NCI-H2081 treated with DMSO at 0.1 percent for 48 hours (cell line): ENCODE data around the gene STXBP3.
"Not testable (repeated sequence)": the region's sequence is repeated elsewhere in the genome, so short reads cannot be mapped to it uniquely, and the experiment has no call there.

Experiments
- DNase-seq: peaks from one replicate; lab custom pipeline; 2025; lab: John Stamatoyannopoulos, UW

STXBP3 gene

GRCh38 chr1:108732398-108732797 is 14.1 kb upstream of the STXBP3 start:
- DNase-seq: no peak

DNA sequence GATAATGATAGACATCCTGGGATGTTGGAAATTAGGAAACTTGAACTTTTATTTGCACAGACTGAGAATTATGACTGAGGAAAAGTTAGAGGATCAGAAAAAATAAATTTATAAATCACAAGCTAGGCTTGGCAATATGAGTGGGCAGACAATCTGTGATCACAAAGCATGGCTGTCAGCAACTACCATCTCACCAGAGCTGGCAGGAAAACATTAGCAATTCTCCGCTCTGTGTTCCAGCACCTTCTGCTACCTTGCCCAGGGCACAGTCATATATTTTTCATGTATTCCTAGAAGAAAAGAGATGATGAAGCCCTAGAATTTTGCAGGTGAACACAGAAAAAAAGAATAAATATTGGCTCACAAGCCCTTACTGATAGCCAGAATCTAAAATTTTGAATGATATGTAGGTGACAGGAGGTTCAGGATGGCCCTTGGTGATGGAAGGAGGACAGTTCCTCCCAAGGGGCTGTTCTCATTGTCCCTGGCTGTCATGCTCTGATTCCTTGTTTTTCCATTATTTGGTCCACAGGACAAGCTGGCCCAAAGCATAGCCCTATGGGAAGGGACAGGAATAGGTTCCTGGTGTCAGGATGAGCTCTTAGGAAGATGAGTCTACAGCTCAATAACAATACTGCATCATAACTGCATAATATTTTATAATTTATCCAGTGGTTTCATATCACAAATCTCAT is 12.2 kb upstream of the STXBP3 start:
- no peak for DNase-seq

- no peak for DNase-seq
Observed at GRCh38 chr1:108742253-108742652, 4.2 kb upstream of the STXBP3 start.

DNA sequence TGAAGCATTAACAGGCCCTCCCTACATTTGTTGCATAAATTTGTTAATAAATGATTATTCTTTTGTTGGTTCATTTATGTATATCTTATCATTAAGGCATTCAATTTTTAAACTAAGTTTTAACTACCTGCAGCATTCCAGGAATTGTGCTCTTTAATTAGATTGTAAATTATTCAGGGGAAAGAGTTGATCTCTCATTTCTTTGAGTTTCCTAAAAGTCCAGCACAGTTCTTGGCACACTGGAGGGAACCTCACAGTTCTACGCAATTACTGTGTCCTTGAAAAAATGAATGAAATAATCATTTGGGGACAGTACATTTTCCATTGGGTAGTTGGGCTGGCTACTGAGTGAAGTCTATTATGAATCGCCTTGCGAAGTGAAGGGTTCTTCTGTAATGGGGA is 493 bp upstream of the STXBP3 start:
- no peak for DNase-seq

DNA sequence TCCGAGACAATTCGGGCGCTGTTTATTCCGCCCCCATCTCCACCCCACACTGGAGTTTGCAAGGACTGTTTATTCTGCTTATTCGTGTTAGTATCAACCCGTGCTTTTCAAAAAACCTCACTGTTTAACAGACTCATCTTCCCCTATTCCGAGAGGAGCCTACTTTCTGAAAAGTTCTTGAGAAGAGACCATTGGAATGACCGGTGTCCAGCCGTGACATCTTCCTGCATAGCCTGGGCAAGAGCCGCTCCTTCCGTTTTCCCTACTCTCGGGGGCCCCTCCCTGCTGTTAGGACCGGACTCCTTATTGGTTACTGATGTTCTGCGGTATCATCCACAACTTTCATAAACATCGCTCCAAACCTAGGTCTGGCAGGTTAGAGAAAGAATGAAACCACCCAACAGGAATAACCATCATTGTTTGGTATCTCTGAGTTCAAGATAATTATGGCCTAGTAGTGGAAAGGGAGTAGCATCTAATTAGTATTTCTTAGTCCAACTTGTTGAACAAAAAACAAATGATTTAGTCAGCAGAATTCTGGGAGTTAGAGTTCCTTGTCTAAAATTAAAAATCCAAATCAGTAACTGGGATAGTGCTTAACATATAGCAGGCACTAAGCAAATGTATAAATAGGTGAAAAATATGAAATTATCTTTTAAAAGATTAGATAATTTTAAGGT is 837 bp downstream of the STXBP3 start:
- DNase-seq: no peak

- DNase-seq: no peak
Observed at GRCh38 chr1:108747898-108748297, 1.4 kb downstream of the STXBP3 start.

DNA sequence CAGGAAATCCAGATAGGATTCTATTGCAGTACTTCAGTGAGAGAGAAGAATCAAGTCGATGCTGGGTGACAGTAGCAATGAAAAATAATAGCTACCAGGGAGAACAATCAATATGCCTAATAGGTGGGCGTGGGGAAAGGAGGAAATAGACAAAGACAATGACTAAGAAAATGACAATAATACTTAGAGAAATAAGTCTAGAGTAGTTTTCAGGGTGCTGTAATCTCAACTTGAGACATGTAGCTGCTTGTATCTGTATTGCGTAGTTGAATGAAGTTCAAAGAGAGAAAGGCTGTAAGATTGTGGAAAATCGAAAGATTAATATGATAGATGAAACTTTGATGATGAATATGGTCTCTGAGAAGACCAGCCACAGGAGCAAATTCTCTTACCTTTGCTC is 2.6 kb downstream of the STXBP3 start:
- no peak for DNase-seq

- no peak for DNase-seq
Observed at GRCh38 chr1:108750476-108751181, 4.2 kb downstream of the STXBP3 start.

- DNase-seq: no peak
Observed at GRCh38 chr1:108753363-108753762, 6.9 kb downstream of the STXBP3 start.

- DNase-seq: no peak
Observed at GRCh38 chr1:108758796-108759195, 12.3 kb downstream of the STXBP3 start.

DNA sequence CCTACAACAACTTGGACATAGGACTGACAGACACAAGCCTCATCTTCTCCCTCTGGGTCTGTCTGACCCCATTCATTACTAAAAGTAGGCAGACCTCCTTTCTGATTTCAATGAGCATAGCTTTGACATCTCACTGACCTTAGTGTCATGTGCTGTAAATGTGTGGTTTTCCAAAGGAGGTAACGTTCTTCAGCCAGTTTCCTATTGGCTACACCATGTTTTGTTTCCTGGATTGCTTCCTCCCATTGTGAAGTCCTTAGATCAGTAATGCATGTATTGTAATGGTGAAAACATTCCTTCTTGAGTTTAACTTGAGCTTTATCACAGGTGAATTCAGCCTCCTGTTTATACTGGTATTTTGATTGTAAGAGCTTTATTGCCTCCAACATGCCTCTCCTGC is 20.6 kb downstream of the STXBP3 start:
- DNase-seq: no peak

- no peak for DNase-seq
Observed at GRCh38 chr1:108767708-108768107, 21.2 kb downstream of the STXBP3 start.

DNA sequence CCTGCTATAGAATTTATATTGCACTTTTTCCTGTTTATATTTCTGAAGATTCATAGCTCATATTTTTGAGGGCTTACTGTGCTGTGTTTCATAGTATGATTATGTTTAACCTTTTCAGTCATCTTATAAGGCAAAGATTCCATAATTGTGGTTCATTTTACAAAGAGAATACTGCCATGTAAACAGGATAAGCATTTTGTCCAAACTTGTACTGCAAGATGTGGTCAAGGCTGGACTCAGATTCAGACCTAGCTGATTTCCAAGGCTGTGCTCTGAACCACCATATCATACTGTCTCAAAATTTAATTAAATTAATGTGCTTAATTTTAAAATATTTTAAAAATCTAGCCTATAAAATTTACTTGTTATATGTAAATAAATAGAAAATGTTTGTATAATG is 31.4 kb downstream of the STXBP3 start:
- no peak for DNase-seq

GRCh38 chr1:108779455-108779854 is 33.0 kb downstream of the STXBP3 start:
- DNase-seq: no peak

GRCh38 chr1:108780937-108781574 is 34.6 kb downstream of the STXBP3 start:
- DNase-seq: no peak

- DNase-seq: not testable (repeated sequence)
Observed at GRCh38 chr1:108781575-108781944, 35.1 kb downstream of the STXBP3 start.

DNA sequence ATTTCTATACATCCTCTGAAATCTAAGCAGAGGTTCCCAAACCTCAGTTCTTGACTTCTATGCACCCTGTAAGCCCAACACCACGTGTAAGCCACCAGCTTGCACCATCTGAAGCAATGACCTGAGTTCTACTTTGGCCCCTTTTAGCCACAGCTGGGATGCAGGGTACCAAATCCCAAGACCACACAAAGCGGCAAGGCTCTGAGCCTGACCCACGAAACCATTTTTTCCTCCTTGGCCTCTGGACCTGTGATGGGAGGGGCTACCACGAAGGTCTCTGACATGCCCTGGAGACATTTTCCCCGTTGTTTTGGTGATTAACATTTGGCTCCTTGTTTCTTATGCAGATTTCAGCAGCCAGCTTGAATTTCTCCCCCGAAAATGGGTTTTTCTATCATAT is 38.8 kb downstream of the STXBP3 start:
- DNase-seq: no peak

GRCh38 chr1:108785880-108786279 is 39.4 kb downstream of the STXBP3 start:
- no peak for DNase-seq

- DNase-seq: no peak
Observed at GRCh38 chr1:108791790-108792189, 45.3 kb downstream of the STXBP3 start.

DNA sequence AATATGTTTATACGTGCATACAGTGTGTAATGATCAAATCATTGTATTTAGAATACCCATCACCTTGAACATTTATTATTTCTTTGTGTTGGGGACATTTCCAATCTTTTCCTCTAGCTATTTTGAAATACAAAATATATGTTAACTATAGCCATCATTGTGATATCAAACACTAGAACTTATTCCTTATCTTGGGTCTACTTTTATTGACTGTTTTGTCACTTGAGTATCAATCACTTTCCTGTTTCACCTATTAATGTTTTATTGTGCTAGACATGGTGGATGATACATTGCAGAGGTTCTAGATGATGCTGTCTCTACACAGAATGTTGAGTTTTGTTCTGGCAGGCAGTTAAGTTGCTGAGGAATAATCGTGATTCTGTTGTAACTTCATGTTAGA is 45.9 kb downstream of the STXBP3 start:
- DNase-seq: no peak

- no peak for DNase-seq
Observed at GRCh38 chr1:108799001-108799400, 52.5 kb downstream of the STXBP3 start.

DNA sequence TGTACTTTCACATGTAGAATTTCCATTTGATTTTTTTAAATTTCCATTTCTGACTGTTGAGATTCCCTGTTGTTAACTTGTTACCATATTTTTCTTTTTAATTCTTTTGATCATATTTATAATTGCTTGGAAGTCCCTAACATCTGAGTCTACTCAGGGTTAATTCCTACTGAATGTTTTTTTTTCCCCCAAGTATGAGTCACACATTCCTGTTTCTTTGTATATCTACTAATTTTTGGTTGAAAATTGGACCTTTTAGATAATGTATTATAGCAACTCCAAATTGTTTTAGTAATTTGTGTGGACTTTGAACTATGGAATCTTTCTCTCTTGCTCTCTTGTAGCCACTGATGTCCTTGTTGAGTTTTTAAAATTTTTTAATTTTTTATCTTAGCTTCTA is 54.6 kb downstream of the STXBP3 start:
- no peak for DNase-seq

- DNase-seq: no peak
Observed at GRCh38 chr1:108803548-108803947, 57.1 kb downstream of the STXBP3 start.
